Breast epithelium (tissue), 3 donors: Measurements from ENCODE around the gene LEPR.

Experiments
- CTCF ChIP-seq, 3 donors: fragments of 450-650 bp; IDR thresholded peaks; one replicate each; pipeline ENCODE4 v1.5.1; 2016 to 2017; ENCODE audit warnings: antibody characterized with exemption in 3 of 3, mild to moderate bottlenecking in 3 of 3, moderate library complexity in 3 of 3
- POLR2A ChIP-seq: fragments of 450-650 bp; IDR thresholded peaks from one replicate; pipeline ENCODE4 v1.6.1; 2016; ENCODE audit warnings: antibody characterized with exemption, mild to moderate bottlenecking, moderate library complexity
- POLR2AphosphoS5 ChIP-seq, 3 donors: sonication (generic); formaldehyde crosslinking; IDR thresholded peaks; one replicate each; pipeline ENCODE4 v1.6.1; 2017; ENCODE audit warnings: antibody characterized with exemption in 3 of 3

DNA sequence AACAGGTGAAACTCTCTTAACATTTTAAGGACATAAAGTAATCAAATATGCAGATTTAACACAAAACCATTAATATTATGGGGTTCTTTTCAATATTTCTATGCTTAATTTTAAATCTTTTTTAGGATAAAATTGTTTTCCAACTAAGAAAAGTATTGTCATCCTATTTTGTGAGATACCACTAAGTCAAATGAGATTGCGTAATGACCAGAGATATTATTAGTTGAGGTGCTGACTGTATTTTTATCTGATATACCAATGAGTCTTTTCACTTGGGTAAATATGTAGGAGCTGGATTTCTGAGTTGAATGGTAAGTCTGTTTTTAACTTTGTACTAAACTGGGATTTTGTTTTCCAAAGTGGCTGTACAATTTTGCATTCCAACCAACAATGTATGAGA, 25.4 kb downstream of the LEPR start:
- no peak for TF ChIP-seq POLR2AphosphoS5 (IDR thresholded peaks at IDR 0.05)
- no peak for TF ChIP-seq CTCF (IDR thresholded peaks at IDR 0.05)
- TF ChIP-seq POLR2A = no peak
